Testis (tissue), 3 donors: ENCODE measurements around the gene RUFY1. TPM values are rescaled to one million over a fixed set of nuclear protein-coding genes. Genes with fewer than 3 reads are reported as not detected.

Experiments
- DNase-seq: peaks from one replicate; pipeline ENCODE4 v3.0.0-alpha.2; 2019
- H3K27ac ChIP-seq, 2 donors: fragments of 200-600 bp; sonication (generic); one replicate each; pipeline ENCODE4 v1.5.1; 2019
- H3K27me3 ChIP-seq: fragments of 200-600 bp; sonication (generic); one replicate; pipeline ENCODE4 v1.5.1; 2019
- H3K36me3 ChIP-seq: fragments of 200-600 bp; sonication (generic); one replicate; pipeline ENCODE4 v1.5.1; 2017; ENCODE audit warnings: low read depth; ENCODE audit errors: missing control alignments
- H3K4me1 ChIP-seq: fragments of 200-600 bp; sonication (generic); one replicate; pipeline ENCODE4 v1.5.1; 2019
- H3K4me3 ChIP-seq, 2 donors: fragments of 200-600 bp; sonication (generic); one replicate each; pipeline ENCODE4 v1.5.1; 2017 to 2019
- H3K9me3 ChIP-seq: fragments of 200-600 bp; sonication (generic); one replicate; pipeline ENCODE4 v1.5.1; 2017
- POLR2A ChIP-seq: fragments of 450-650 bp; IDR thresholded peaks from one replicate; pipeline ENCODE4 v1.6.1; 2017; ENCODE audit warnings: antibody characterized with exemption, mild to moderate bottlenecking, moderate library complexity
- WGBS, 2 donors: methylation state at CpG; one replicate each; pipeline ENCODE4 v1.1.5; 2018; 5-methylcytosine and 5-hydroxymethylcytosine counted together
- intact Hi-C: fragments of 100-400 bp; cut with DNase I; formaldehyde crosslinking; loops from one replicate; pipeline ENCODE4 v1.15.1; 2023; ENCODE audit warnings: low total_unique reads
- polyA plus RNA-seq: library from polyadenylated mRNA; stranded (reverse); fragments of 350-450 nt; fragmentation: Illumina TruSeq; extraction: RNeasy Lipid Tissue Mini Kit (QIAGEN cat#74804); gene quantifications from one replicate; pipeline ENCODE4 v1.2.3, GENCODE V29; 2014; ENCODE audit warnings: low read depth, low replicate concordance; ENCODE audit not compliant: insufficient read depth
- total RNA-seq, 2 donors: library from RNA; depleted of rRNA; stranded (reverse); fragments of >200 nt; gene quantifications; one replicate each; pipeline ENCODE4 v1.2.3, GENCODE V29; 2016
- TF ChIP-seq, protein P1 (sequence below), 3 experiments: fragments of 450-650 bp in 2 of 3; fragments of 200-600 bp in 1 of 3; sonication (generic) in 1 of 3; IDR thresholded peaks; one replicate each; pipeline ENCODE4 v1.5.1; 2016 to 2019; ENCODE audit warnings: antibody characterized with exemption in 3 of 3, mild to moderate bottlenecking in 2 of 3, moderate library complexity in 1 of 3

The RUFY1 gene
- total and polyA plus RNA-seq, 3 donors from 2014 or later: 28.6 to 51.2 (median 47.0) TPM

DNA sequence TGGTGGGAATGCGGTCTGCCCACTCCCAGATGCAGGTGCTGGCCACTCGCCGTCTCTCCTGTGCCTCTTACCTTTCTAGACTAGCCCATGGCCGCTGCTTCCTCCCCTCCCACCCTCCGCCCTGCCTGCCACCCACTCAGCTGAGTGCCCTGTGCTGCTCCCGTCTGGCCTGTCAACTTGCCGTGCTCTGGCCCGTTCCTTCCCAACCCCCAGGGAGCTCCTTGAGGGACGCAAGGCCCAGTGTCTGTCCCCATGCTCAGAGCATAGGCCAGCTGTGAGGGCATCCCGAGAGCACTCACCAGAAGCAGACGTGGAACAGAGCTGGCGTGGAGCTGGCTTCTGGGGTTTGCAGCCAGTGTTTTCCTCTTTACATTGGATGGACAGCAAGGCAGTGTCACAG, 53.0 kb downstream of the RUFY1 start:
- intact Hi-C loops: no loop called here
- DNase-seq: peak; percentile 8
- Histone ChIP-seq H3K27me3 (no peaks in the 10 kb centered on the region), H3K9me3 (no peaks in the 10 kb centered on the region), H3K36me3 (no peaks in the 10 kb centered on the region), H3K4me1 (no peaks in the 10 kb centered on the region), H3K27ac (no peak overlapping the region), H3K4me3 (no peak overlapping the region)
- no peak for TF ChIP-seq POLR2A
- WGBS, 2 donors: 89 to 91% methylated on average over 12 of the region's 12 CpGs

DNA sequence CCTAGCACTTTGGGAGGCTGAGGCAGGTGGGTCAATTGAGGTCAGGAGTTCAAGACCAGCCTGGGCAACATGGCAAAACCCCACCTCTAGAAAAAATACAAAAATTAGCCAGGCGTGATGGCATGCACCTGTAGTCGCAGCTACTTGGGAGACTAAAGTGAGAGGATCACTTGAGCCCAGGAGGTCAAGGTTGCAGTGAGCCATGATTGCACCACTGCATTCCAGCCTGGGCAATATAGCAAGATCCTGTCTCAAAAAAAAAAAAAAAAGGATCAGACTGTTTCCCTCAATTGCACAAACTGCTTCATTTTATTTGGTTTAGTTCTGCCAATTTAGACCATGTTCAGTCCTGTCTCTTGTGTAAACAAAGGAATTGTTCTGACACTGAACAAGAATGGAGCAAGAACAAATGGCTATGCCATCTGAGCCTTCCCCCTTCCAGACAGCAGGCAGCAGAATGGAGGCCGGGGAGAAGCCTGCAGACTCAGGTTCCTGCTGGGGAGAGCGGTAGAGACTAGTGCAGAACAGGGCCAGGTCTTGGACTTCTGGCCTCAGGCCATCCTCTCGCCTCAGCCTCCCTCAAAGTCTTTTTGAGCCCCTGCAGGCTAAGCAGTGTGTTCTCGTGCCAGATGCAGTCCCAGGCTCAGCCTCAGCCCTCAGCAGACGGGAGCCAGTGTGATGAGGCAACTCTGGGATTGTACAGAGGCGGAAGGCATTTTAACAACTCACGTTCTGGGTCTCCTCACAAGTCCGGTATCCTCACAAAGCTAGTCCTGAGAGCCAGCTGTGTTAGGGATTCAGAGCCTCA, 54.9 kb downstream of the RUFY1 start:
- intact Hi-C loops: no loop called here

DNA sequence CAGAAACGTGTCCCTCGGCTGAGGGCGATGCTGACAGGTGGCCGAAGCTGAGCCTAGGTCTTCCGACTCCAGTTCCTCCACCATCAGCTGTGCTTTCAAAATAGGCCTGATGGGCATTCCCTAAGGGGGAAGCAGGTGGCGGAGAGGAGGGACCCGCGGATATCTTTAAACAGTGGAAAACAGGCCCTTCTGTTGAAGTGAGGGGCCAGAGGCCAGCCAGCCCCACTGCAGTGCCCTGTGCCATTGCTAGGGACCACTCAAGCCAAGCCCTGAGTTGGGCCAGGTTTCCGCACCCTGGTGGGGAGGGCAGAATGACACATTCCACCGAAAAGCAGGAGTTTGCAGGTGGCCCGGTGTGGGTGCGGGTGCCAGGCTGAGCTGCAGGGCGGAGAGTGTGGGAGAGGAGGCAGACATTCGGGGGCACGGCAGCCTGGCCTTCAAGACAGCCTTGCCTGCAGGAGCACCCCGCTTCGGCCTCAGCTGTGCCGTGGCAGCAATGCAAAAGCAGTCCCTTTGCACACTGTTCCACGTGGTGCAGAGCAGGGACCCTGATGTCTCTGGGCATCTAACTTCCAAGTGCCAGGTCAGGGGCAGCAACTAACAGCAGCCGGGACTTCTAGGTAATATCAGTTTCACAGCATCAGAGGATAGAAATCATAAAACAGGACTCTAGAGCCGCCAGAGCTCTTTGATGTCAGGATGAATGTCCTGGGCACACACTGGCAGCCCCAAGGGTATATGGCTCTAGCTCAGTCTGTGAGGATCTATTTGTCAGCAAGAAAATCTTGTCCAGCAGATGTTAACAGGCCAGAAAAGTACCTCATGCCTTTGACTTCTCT, 55.9 kb downstream of the RUFY1 start:
- no peaks in the 10 kb centered on the region for H3K27me3 ChIP-seq
- no peaks in the 10 kb centered on the region for H3K9me3 ChIP-seq
- no peaks in the 10 kb centered on the region for H3K36me3 ChIP-seq
- H3K4me3 ChIP-seq: no peak overlapping the region
- no peak for TF ChIP-seq POLR2A
- TF ChIP-seq, protein P1, sequence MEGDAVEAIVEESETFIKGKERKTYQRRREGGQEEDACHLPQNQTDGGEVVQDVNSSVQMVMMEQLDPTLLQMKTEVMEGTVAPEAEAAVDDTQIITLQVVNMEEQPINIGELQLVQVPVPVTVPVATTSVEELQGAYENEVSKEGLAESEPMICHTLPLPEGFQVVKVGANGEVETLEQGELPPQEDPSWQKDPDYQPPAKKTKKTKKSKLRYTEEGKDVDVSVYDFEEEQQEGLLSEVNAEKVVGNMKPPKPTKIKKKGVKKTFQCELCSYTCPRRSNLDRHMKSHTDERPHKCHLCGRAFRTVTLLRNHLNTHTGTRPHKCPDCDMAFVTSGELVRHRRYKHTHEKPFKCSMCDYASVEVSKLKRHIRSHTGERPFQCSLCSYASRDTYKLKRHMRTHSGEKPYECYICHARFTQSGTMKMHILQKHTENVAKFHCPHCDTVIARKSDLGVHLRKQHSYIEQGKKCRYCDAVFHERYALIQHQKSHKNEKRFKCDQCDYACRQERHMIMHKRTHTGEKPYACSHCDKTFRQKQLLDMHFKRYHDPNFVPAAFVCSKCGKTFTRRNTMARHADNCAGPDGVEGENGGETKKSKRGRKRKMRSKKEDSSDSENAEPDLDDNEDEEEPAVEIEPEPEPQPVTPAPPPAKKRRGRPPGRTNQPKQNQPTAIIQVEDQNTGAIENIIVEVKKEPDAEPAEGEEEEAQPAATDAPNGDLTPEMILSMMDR (IDR thresholded peaks at IDR 0.05): no peak
- no peak overlapping the region for H3K27ac ChIP-seq
- no peak for DNase-seq
- intact Hi-C loops: no loop called here
- H3K4me1 ChIP-seq: peaks cover 3% of the 10 kb centered on the region
- WGBS, 2 donors: 81 to 93% methylated on average over 17 to 21 of the region's 21 CpGs

More for the DNA sequence above, 54.9 kb downstream of the RUFY1 start:
- H3K27me3 ChIP-seq: no peaks in the 10 kb centered on the region
- H3K9me3 ChIP-seq: no peaks in the 10 kb centered on the region
- TF ChIP-seq, protein P1 (IDR thresholded peaks at IDR 0.05): no peak
- TF ChIP-seq POLR2A: no peak
- H3K4me3 ChIP-seq: no peak overlapping the region
- peak; percentile 1 for DNase-seq
- no peak overlapping the region for H3K27ac ChIP-seq
- no peaks in the 10 kb centered on the region for H3K36me3 ChIP-seq
- WGBS, 2 donors: 59 to 73% methylated on average over 10 of the region's 10 CpGs
- H3K4me1 ChIP-seq: no peaks in the 10 kb centered on the region

DNA sequence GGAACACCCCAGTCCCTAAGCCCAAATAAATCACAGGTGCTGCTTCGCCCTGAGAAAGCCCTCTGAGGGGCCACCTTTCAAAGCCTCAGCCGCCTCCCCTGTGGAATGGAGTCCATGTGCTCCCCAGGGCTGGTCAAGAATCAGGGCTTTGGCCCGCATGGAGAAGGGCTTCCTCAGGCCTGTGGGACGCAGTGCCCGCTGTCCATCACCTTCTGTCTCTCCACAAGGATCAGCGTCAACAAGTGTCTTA, 56.5 kb downstream of the RUFY1 start:
- TF ChIP-seq, protein P1 (IDR thresholded peaks at IDR 0.05): no peak
- no peak for TF ChIP-seq POLR2A
- no peaks in the 10 kb centered on the region for H3K36me3 ChIP-seq
- no peaks in the 10 kb centered on the region for H3K9me3 ChIP-seq
- peaks cover 3% of the 10 kb centered on the region for H3K4me1 ChIP-seq
- WGBS, 2 donors: 93 to 100% methylated on average over 2 to 6 of the region's 6 CpGs
- no peak overlapping the region for H3K27ac ChIP-seq
- intact Hi-C loops: no loop called here
- H3K4me3 ChIP-seq: no peak overlapping the region
- DNase-seq: no peak
- no peaks in the 10 kb centered on the region for H3K27me3 ChIP-seq

DNA sequence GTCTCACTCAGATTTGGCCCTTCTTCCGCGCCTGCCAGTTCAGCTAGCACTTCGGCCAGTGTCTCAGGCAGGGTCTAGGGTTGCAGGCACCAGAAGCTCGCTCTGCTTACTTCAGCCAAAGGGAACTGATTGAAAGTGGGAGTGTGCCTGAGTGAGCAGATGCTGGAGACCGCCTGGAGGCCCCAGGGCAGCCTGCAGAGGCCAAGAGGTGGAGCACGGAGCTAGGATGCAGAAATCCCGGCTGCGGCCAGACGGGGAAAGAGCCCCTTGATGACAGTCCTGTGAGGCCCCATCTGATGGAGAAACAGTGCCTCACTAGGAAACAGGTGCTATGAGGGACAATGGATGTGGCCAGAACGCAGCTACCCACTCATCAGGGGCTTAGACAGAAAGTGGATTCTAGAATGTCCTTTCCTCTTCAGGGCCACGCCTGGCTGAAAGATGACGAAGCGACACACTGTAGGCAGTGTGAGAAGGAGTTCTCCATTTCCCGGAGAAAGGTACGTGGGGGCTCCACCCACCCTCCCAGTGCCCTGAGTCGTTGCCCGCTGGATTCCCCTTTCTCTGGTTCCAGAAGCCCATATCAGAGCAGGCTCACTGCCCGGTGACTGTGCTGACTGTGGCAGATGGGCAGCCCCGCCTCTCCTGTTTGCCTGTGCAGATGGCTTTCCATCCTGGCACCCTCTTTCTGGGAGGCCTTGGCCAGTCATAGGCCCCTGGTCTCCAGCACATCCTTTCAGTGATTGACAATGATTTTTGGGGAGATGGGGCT, 57.0 kb downstream of the RUFY1 start:
- H3K9me3 ChIP-seq: no peaks in the 10 kb centered on the region
- H3K27ac ChIP-seq: no peak overlapping the region
- H3K36me3 ChIP-seq: no peaks in the 10 kb centered on the region
- H3K27me3 ChIP-seq: no peaks in the 10 kb centered on the region
- TF ChIP-seq, protein P1 (IDR thresholded peaks at IDR 0.05): no peak
- no peak for TF ChIP-seq POLR2A
- intact Hi-C loops: no loop called here
- H3K4me1 ChIP-seq: peaks cover 3% of the 10 kb centered on the region
- DNase-seq: peak; percentile 34
- WGBS, 2 donors: 64 to 84% methylated on average over 18 to 19 of the region's 19 CpGs
- H3K4me3 ChIP-seq: no peak overlapping the region
